H9 (cell line): ENCODE measurements around the gene SPSB4. TPM values are rescaled to one million over a fixed set of nuclear protein-coding genes. Genes with fewer than 3 reads are reported as not detected.

ENCODE experiments used
- DNase-seq: peaks from one replicate; pipeline ENCODE4 v3.0.0-alpha.2; 2017
- H2AFZ ChIP-seq: one replicate; pipeline ENCODE4 v1.6.1; 2013; ENCODE audit warnings: mild to moderate bottlenecking, low read length, control low read depth, moderate library complexity
- H2AK5ac ChIP-seq: 2 replicates; pipeline ENCODE4 v1.6.1; 2013; ENCODE audit warnings: low read length, control low read depth, mixed read lengths; ENCODE audit not compliant: insufficient read length
- H2BK120ac ChIP-seq: one replicate; pipeline ENCODE4 v1.6.1; 2013; ENCODE audit warnings: low read depth, mild to moderate bottlenecking, low read length, control low read depth, inconsistent platforms; ENCODE audit not compliant: poor library complexity, severe bottlenecking
- H2BK12ac ChIP-seq: 2 replicates; pipeline ENCODE4 v1.6.1; 2013; ENCODE audit warnings: low read length, control low read depth, mixed read lengths, low read depth; ENCODE audit not compliant: insufficient read length
- H2BK15ac ChIP-seq: 2 replicates; pipeline ENCODE4 v1.6.1; 2013; ENCODE audit warnings: low read depth, low read length, control low read depth
- H2BK20ac ChIP-seq: one replicate; pipeline ENCODE4 v1.6.1; 2013; ENCODE audit warnings: low read depth, mild to moderate bottlenecking, low read length, control low read depth, inconsistent platforms; ENCODE audit not compliant: poor library complexity, severe bottlenecking
- H2BK5ac ChIP-seq: 2 replicates; pipeline ENCODE4 v1.6.1; 2013; ENCODE audit warnings: low read length, control low read depth, mixed read lengths; ENCODE audit not compliant: insufficient read length
- H3K14ac ChIP-seq: 2 replicates; pipeline ENCODE4 v1.6.1; 2013; ENCODE audit warnings: low read length, control low read depth; ENCODE audit not compliant: insufficient read depth
- H3K18ac ChIP-seq: 2 replicates; pipeline ENCODE4 v1.6.1; 2013; ENCODE audit warnings: low read depth, mild to moderate bottlenecking, mixed read lengths, low read length, control low read depth; ENCODE audit not compliant: insufficient read length
- H3K23ac ChIP-seq: 2 replicates; pipeline ENCODE4 v1.6.1; 2013; ENCODE audit warnings: low read length, control low read depth, mixed read lengths, low read depth; ENCODE audit not compliant: insufficient read length
- H3K23me2 ChIP-seq: 2 replicates; pipeline ENCODE4 v1.6.1; 2013; ENCODE audit warnings: low read depth, mild to moderate bottlenecking, mixed read lengths, low read length, control low read depth; ENCODE audit not compliant: insufficient read length, poor library complexity, severe bottlenecking
- H3K27ac ChIP-seq: 2 replicates; pipeline ENCODE4 v1.5.1; 2013; ENCODE audit warnings: low read length, control low read depth, mixed read lengths, low read depth; ENCODE audit not compliant: insufficient read length
- H3K27me3 ChIP-seq: 2 replicates; pipeline ENCODE4 v1.6.1; 2013; ENCODE audit warnings: low read length, control low read depth, inconsistent platforms; ENCODE audit not compliant: insufficient read depth
- H3K4ac ChIP-seq: 2 replicates; pipeline ENCODE4 v1.6.1; 2013; ENCODE audit warnings: low read depth, mild to moderate bottlenecking, control low read depth, inconsistent platforms, low read length, moderate library complexity
- H3K4me1 ChIP-seq: 2 replicates; pipeline ENCODE4 v1.6.1; 2013; ENCODE audit warnings: low read length, control low read depth, inconsistent platforms; ENCODE audit not compliant: insufficient read depth
- H3K4me2 ChIP-seq: 2 replicates; pipeline ENCODE4 v1.6.1; 2013; ENCODE audit warnings: low read length, control low read depth, mixed read lengths; ENCODE audit not compliant: insufficient read length, insufficient read depth
- H3K56ac ChIP-seq: 2 replicates; pipeline ENCODE4 v1.6.1; 2013; ENCODE audit warnings: low read depth, mild to moderate bottlenecking, mixed read lengths, low read length, control low read depth; ENCODE audit not compliant: insufficient read length
- H3K79me1 ChIP-seq: 2 replicates; pipeline ENCODE4 v1.6.1; 2013; ENCODE audit warnings: low read depth, mild to moderate bottlenecking, moderate library complexity, low read length, control low read depth, inconsistent platforms; ENCODE audit not compliant: insufficient read depth, poor library complexity, severe bottlenecking
- H3K79me2 ChIP-seq: 2 replicates; pipeline ENCODE4 v1.6.1; 2013; ENCODE audit warnings: low read length, control low read depth, inconsistent platforms; ENCODE audit not compliant: insufficient read depth
- H3K9ac ChIP-seq: 2 replicates; pipeline ENCODE4 v1.6.1; 2013; ENCODE audit warnings: low read length, control low read depth, mixed read lengths; ENCODE audit not compliant: insufficient read length; ENCODE audit errors: extremely low read depth
- H3K9me3 ChIP-seq: one replicate; pipeline ENCODE4 v1.6.1; 2013; ENCODE audit warnings: low read depth, low read length, inconsistent platforms; ENCODE audit not compliant: control insufficient read depth
- H3T11ph ChIP-seq: one replicate; pipeline ENCODE4 v1.6.1; 2013; ENCODE audit warnings: mild to moderate bottlenecking, low read length, control low read depth, inconsistent platforms
- H4K20me1 ChIP-seq: one replicate; pipeline ENCODE4 v1.6.1; 2013; ENCODE audit not compliant: control insufficient read depth, insufficient read length, insufficient read depth
- H4K5ac ChIP-seq: 2 replicates; pipeline ENCODE4 v1.6.1; 2013; ENCODE audit warnings: low read depth, mild to moderate bottlenecking, mixed read lengths, low read length, control low read depth; ENCODE audit not compliant: insufficient read length
- H4K8ac ChIP-seq: replicated peaks from 2 replicates; pipeline ENCODE4 v1.6.1; 2013; ENCODE audit warnings: low read length, control low read depth, mixed read lengths, low read depth; ENCODE audit not compliant: insufficient read length
- H4K91ac ChIP-seq: 2 replicates; pipeline ENCODE4 v1.6.1; 2013; ENCODE audit warnings: low read depth, mild to moderate bottlenecking, moderate library complexity, mixed read lengths, low read length, control low read depth; ENCODE audit not compliant: insufficient read length
- H3K27ac Mint-ChIP-seq, 3 experiments: 2 replicates in 2 of 3; 3 replicates in 1 of 3; pipeline ENCODE4 v1.8.0; 2020 to 2021; ENCODE audit warnings: mixed read lengths in 3 of 3, mild to moderate bottlenecking in 1 of 3, moderate library complexity in 1 of 3
- H3K27me3 Mint-ChIP-seq: 2 replicates; pipeline ENCODE4 v1.8.0; 2021; ENCODE audit warnings: low read depth, mild to moderate bottlenecking, moderate library complexity, mixed read lengths
- H3K36me3 Mint-ChIP-seq, 3 experiments: 2 replicates in 2 of 3; 3 replicates in 1 of 3; pipeline ENCODE4 v1.8.0; 2020 to 2021; ENCODE audit warnings: low read depth in 3 of 3, mixed read lengths in 3 of 3; ENCODE audit not compliant: insufficient read depth in 1 of 3
- H3K4me1 Mint-ChIP-seq, 2 experiments: 2 replicates each; pipeline ENCODE4 v1.8.0; 2020; ENCODE audit warnings: mixed read lengths in 2 of 2
- H3K4me3 Mint-ChIP-seq, 2 experiments: 2 replicates in 1 of 2; 3 replicates in 1 of 2; pipeline ENCODE4 v1.8.0; 2020 to 2021; ENCODE audit warnings: mild to moderate bottlenecking in 2 of 2, mixed read lengths in 2 of 2, moderate library complexity in 1 of 2
- H3K9me3 Mint-ChIP-seq, 2 experiments: 2 replicates in 1 of 2; 3 replicates in 1 of 2; pipeline ENCODE4 v1.8.0; 2020; ENCODE audit warnings: mild to moderate bottlenecking in 2 of 2, mixed read lengths in 2 of 2, moderate library complexity in 1 of 2
- CTCF ChIP-seq: fragments of 200-600 bp; sonication (generic); conservative IDR thresholded peaks from 3 replicates; pipeline ENCODE4 v1.8.0; 2021; ENCODE audit warnings: antibody characterized with exemption, mild to moderate bottlenecking
- WGBS: extraction: QIAGEN DNeasy Blood & Tissue Kit; methylation state at CpG from one replicate; pipeline ENCODE4 v1.1.7; 2013; ENCODE audit warnings: missing lambda C conversion rate, low lambda C conversion rate, mixed read lengths; ENCODE audit not compliant: insufficient read length; ENCODE audit errors: extremely low coverage; 5-methylcytosine and 5-hydroxymethylcytosine counted together
- total RNA-seq: library from RNA; stranded (reverse); gene quantifications from 2 replicates; pipeline ENCODE4 v1.2.1, GENCODE V29; 2021

SPSB4 gene
- total RNA-seq, 1 experiment from 2014 or later = 6.2 TPM

- H3K23ac ChIP-seq = no peak overlapping the region
- H3K18ac ChIP-seq = no peak overlapping the region
- H4K5ac ChIP-seq = no peak overlapping the region
- H3K4me2 ChIP-seq = no peak overlapping the region
- no peak for TF ChIP-seq CTCF
- no peak overlapping the region for H3K4ac ChIP-seq
- no peak overlapping the region for H3K56ac ChIP-seq
- H2BK20ac ChIP-seq = no peak overlapping the region
- H3K4me1 ChIP-seq = no peaks in the 10 kb centered on the region
- no peak overlapping the region for H3K27ac ChIP-seq
- Mint-ChIP-seq H3K4me1 (peaks cover 17% of the 10 kb centered on the region in 2 experiments), H3K9me3 (peaks cover 3 to 4% of the 10 kb centered on the region in 2 experiments; a peak in 4 of 5 replicates), H3K27ac (no peak overlapping the region; a peak in 2 of 7 replicates), H3K27me3 (peaks cover 45% of the 10 kb centered on the region), H3K4me3 (no peak overlapping the region), H3K36me3 (peaks cover 0 to 17% (median 5%) of the 10 kb centered on the region in 3 experiments; a peak in 5 of 7 replicates)
- H3K79me1 ChIP-seq = no peaks in the 10 kb centered on the region
- H2BK12ac ChIP-seq = no peak overlapping the region
- no peak overlapping the region for H3T11ph ChIP-seq
- H3K9ac ChIP-seq = no peak overlapping the region
- no peak overlapping the region for H2BK120ac ChIP-seq
- no peak overlapping the region for H4K91ac ChIP-seq
- H3K23me2 ChIP-seq = peaks cover 19% of the 10 kb centered on the region
- no peak overlapping the region for H2AK5ac ChIP-seq
- H2BK15ac ChIP-seq = no peak overlapping the region
- peaks cover 2% of the 10 kb centered on the region; the same call in 1 of the 2 replicates for H3K79me2 ChIP-seq
- H3K27me3 ChIP-seq = peaks cover 5% of the 10 kb centered on the region; the same call in 1 of the 2 replicates
- no CpG with 5 or more reads among the region's 11 CpGs for WGBS
- DNase-seq = no peak
- no peaks in the 10 kb centered on the region for H4K20me1 ChIP-seq
- H3K9me3 ChIP-seq = no peaks in the 10 kb centered on the region
- H3K14ac ChIP-seq = no peak overlapping the region; the same call in 1 of the 2 replicates
- no peak overlapping the region for H2BK5ac ChIP-seq
- no peak overlapping the region for H4K8ac ChIP-seq
- no peak overlapping the region for H2AFZ ChIP-seq
Measured at GRCh38 chr3:141055536-141056445, 4.6 kb downstream of the SPSB4 start.
